Tibial nerve (tissue), 4 donors: ENCODE data around the gene DCUN1D2. TPM values are rescaled to one million over a fixed set of nuclear protein-coding genes. Genes with fewer than 3 reads are reported as not detected.

Experiments
- DNase-seq, 2 donors: peaks; one replicate each; pipeline ENCODE4 v3.0.0-alpha.2; 2019; ENCODE audit warnings: low spot score in 2 of 2
- H3K27ac ChIP-seq, 4 donors: fragments of 200-600 bp; sonication (generic) in 3 of 4; one replicate each; pipeline ENCODE4 v1.5.1; 2017 to 2019; ENCODE audit warnings: mild to moderate bottlenecking in 1 of 4
- H3K27me3 ChIP-seq, 2 donors: fragments of 200-600 bp; sonication (generic) in 1 of 2; one replicate each; pipeline versions ENCODE4 v1.5.1 to v1.6.0; 2017 to 2019
- H3K36me3 ChIP-seq, 3 donors: fragments of 200-600 bp; sonication (generic); one replicate each; pipeline ENCODE4 v1.5.1; 2018 to 2019
- H3K4me1 ChIP-seq, 4 donors: fragments of 200-600 bp; sonication (generic) in 3 of 4; one replicate each; pipeline ENCODE4 v1.5.1; 2017 to 2019
- H3K4me3 ChIP-seq, 4 donors: fragments of 200-600 bp; sonication (generic) in 3 of 4; one replicate each; pipeline ENCODE4 v1.5.1; 2017 to 2019; ENCODE audit warnings: mild to moderate bottlenecking in 1 of 4, moderate library complexity in 1 of 4
- H3K9me3 ChIP-seq, 4 donors: fragments of 200-600 bp; sonication (generic) in 3 of 4; one replicate each; pipeline ENCODE4 v1.5.1; 2017 to 2019
- CTCF ChIP-seq, 5 experiments: fragments of 200-600 bp in 3 of 5; fragments of 450-650 bp in 2 of 5; sonication (generic) in 3 of 5; IDR thresholded peaks; one replicate each; pipeline ENCODE4 v1.5.1; 2016 to 2019; ENCODE audit warnings: antibody characterized with exemption in 5 of 5, mild to moderate bottlenecking in 3 of 5, moderate library complexity in 2 of 5
- EP300 ChIP-seq, 2 donors: sonication (generic); formaldehyde crosslinking; IDR thresholded peaks; one replicate each; pipeline ENCODE4 v1.6.1; 2017; ENCODE audit warnings: antibody characterized with exemption in 2 of 2, mild to moderate bottlenecking in 1 of 2
- POLR2A ChIP-seq, 2 donors: fragments of 450-650 bp; IDR thresholded peaks; one replicate each; pipeline ENCODE4 v1.6.1; 2017; ENCODE audit warnings: antibody characterized with exemption in 2 of 2, mild to moderate bottlenecking in 2 of 2, moderate library complexity in 2 of 2
- WGBS, 2 donors: methylation state at CpG; one replicate each; pipeline ENCODE4 v1.1.5; 2018; 5-methylcytosine and 5-hydroxymethylcytosine counted together
- total RNA-seq, 4 donors: library from RNA; depleted of rRNA; stranded (reverse); fragments of >200 nt; gene quantifications; one replicate each; pipeline ENCODE4 v1.1.0, GENCODE V29; 2016

The DCUN1D2 gene
- total RNA-seq, 4 donors from 2014 or later: 16.3 to 28.0 (median 21.0) TPM

DNA sequence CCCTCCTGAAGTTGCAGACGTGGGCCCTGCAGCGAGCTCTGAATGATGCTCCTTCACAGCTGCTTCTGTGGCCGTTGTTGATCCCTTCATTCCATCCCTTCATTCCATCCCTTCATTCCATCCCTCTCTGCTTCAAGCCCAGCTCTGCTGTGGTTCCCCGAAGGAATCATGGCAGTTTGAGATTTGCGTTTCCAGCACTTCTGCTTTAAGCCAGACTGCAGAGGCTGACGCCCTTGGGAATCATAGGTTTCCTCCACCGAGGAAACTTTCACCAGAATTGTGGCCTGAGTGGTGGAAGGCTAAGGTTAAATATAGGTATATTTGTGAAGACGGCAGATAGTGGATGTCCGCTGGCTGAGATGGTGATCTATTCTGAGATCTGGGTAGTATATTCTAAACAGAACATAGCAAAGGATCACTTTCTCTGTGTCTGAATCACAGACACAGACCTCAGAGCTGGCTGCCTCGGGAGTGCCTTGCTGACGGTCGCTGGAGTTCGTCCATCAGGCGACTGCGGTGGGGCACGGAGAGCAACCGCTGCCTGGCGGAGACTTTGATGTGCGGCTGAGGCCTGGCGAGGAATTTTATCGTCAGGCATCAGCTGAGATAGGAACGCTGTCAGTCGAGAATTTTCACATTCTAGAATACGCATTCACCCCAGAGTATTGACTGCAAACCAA lies 42.8 kb upstream of the DCUN1D2 start:
- Histone ChIP-seq H3K27me3 (no peaks in the 10 kb centered on the region), H3K9me3 (no peaks in the 10 kb centered on the region), H3K27ac (no peak overlapping the region), H3K4me1 (no peaks in the 10 kb centered on the region), H3K36me3 (peaks cover 0 to 93% (median 0%) of the 10 kb centered on the region in 3 donors), H3K4me3 (no peak overlapping the region)
- DNase-seq: no peak
- no peak for TF ChIP-seq POLR2A (IDR thresholded peaks at IDR 0.05)
- TF ChIP-seq CTCF (IDR thresholded peaks at IDR 0.05): no peak
- TF ChIP-seq EP300 (IDR thresholded peaks at IDR 0.05): no peak
- 79 to 84% methylated on average over 24 of the region's 24 CpGs for WGBS, 2 donors

- WGBS, 2 donors: 61 to 73% methylated on average over 16 of the region's 16 CpGs
- H3K4me1 ChIP-seq: no peaks in the 10 kb centered on the region
- no peak overlapping the region for H3K4me3 ChIP-seq
- H3K36me3 ChIP-seq: peaks cover 0 to 93% (median 0%) of the 10 kb centered on the region in 3 donors
- no peak overlapping the region for H3K27ac ChIP-seq
- no peaks in the 10 kb centered on the region for H3K27me3 ChIP-seq
- no peak for DNase-seq
- H3K9me3 ChIP-seq: no peaks in the 10 kb centered on the region
- TF ChIP-seq CTCF (IDR thresholded peaks at IDR 0.05): no peak
- no peak for TF ChIP-seq EP300 (IDR thresholded peaks at IDR 0.05)
- no peak for TF ChIP-seq POLR2A (IDR thresholded peaks at IDR 0.05)
Measured at GRCh38 chr13:113532156-113532806, 41.8 kb upstream of the DCUN1D2 start.

- H3K9me3 ChIP-seq: no peaks in the 10 kb centered on the region
- no peaks in the 10 kb centered on the region for H3K4me1 ChIP-seq
- H3K27ac ChIP-seq: no peak overlapping the region
- no peak for TF ChIP-seq CTCF (IDR thresholded peaks at IDR 0.05)
- whole genome bisulfite sequencing, 2 donors: 95 to 96% methylated on average over 46 to 48 of the region's 49 CpGs
- no peak for DNase-seq
- no peaks in the 10 kb centered on the region for H3K27me3 ChIP-seq
- peaks cover 0 to 93% (median 0%) of the 10 kb centered on the region in 3 donors for H3K36me3 ChIP-seq
- no peak overlapping the region for H3K4me3 ChIP-seq
Measured at GRCh38 chr13:113531041-113531873, 40.7 kb upstream of the DCUN1D2 start.

- TF ChIP-seq CTCF (IDR thresholded peaks at IDR 0.05) (no peak), EP300 (IDR thresholded peaks at IDR 0.05) (no peak), POLR2A (IDR thresholded peaks at IDR 0.05) (no peak)
Measured at GRCh38 chr13:113528813-113529180, 38.3 kb upstream of the DCUN1D2 start.

More at GRCh38 chr13:113528813-113529180, 38.3 kb upstream of the DCUN1D2 start:
- Histone ChIP-seq H3K27me3 (no peaks in the 10 kb centered on the region), H3K27ac (no peak overlapping the region), H3K4me1 (no peaks in the 10 kb centered on the region), H3K4me3 (no peak overlapping the region), H3K36me3 (peaks cover 0 to 91% (median 3%) of the 10 kb centered on the region in 3 donors), H3K9me3 (no peaks in the 10 kb centered on the region)
- 90 to 94% methylated on average over 10 of the region's 10 CpGs for WGBS, 2 donors
- DNase-seq: no peak
